GM19238 (cell line): Measurements from ENCODE around the gene CEMP1.
"Not testable (repeated sequence)": the region's sequence is repeated elsewhere in the genome, so short reads cannot be mapped to it uniquely, and the experiment has no call there.

ENCODE experiments used
- DNase-seq: peaks from one replicate; pipeline ENCODE4 v3.0.0; 2011; ENCODE audit warnings: low spot score; ENCODE audit not compliant: insufficient read length

Gene CEMP1

GRCh38 chr16:2537451-2538379 is 6.5 kb upstream of the CEMP1 start, which contains the start of gene PDPK1:
TSS of gene PDPK1 (plus strand) at chr16:2538021. CDS start at chr16:2538113, 92 bp downstream.
- DNase-seq: peak; percentile 94

GRCh38 chr16:2535625-2536013 is 4.4 kb upstream of the CEMP1 start:
- no peak for DNase-seq

GRCh38 chr16:2534335-2534734 is 3.1 kb upstream of the CEMP1 start:
- DNase-seq: not testable (repeated sequence)

- no peak for DNase-seq
Measured at GRCh38 chr16:2533912-2534311, 2.7 kb upstream of the CEMP1 start.

DNA sequence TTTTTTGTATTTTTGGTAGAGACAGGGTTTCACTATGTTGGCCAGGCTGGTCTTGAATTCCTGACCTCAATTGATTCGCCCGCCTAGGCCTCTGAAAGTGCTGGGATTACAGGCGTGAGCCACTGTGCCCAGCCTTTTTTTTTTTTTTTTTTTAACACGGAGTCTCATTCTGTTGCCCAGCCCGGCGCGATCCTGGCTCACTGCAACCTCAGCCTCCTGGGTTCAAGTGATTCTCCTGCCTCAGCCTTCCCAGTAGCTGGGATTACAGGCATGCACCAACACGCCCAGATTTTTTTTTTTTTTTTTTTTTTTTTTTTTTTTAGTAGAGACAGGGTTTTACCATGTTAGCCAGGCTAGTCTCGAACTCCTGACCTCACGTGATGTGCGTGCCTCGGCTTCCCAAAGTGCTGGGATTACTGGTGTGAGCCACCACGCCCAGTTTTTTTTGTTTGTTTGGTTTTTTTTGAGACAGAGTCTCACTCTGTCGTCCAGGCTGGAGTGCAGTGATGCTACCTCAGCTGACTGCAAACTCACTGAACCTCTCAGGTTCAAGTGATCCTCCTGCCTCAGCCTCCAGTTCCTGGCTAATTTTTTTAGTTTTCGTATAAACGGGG is 2.0 kb upstream of the CEMP1 start:
- not testable (repeated sequence) for DNase-seq

- DNase-seq: peak; percentile 51
Measured at GRCh38 chr16:2532494-2533141, 1.4 kb upstream of the CEMP1 start.

GRCh38 chr16:2531696-2532493 is 687 bp upstream of the CEMP1 start:
- DNase-seq: peak; percentile 99

DNA sequence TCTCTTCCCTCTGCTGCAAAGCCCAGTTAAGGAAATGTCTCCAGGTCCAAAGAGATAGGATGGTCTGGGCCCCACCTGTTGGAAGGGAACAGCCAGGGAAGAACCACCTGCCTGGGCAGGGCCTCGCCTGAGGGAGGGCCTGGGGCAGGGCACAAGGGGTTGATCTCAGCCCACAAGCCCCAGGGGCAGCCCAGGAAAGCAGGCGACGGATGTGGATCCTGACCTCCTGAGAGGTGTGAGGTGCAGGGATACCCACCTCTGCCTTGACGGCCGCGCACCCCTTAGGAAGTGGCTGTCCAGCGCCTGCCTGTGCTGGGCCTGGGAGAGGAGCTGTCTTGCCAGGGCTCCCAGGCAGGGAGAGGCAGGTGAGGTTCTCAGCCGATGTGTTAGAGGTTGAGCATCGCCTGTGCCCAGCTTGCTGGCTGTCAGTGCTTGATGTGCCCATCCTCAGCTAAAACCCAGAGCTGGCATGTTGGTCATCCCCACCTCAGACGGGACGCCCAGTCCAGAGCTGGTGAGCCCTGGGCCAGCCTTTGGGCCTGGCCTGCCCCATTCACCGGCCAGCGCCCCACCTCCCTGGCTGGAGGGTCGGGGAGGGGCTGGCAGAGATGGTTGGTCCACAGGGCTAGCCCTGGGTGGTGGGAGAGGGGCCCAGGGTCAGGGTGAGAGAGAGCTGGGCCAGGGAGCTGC is 434 bp downstream of the CEMP1 start:
- DNase-seq: no peak

GRCh38 chr16:2529961-2530628 is 1.1 kb downstream of the CEMP1 start:
- no peak for DNase-seq

GRCh38 chr16:2529061-2529931 is 1.9 kb downstream of the CEMP1 start:
- no peak for DNase-seq

DNA sequence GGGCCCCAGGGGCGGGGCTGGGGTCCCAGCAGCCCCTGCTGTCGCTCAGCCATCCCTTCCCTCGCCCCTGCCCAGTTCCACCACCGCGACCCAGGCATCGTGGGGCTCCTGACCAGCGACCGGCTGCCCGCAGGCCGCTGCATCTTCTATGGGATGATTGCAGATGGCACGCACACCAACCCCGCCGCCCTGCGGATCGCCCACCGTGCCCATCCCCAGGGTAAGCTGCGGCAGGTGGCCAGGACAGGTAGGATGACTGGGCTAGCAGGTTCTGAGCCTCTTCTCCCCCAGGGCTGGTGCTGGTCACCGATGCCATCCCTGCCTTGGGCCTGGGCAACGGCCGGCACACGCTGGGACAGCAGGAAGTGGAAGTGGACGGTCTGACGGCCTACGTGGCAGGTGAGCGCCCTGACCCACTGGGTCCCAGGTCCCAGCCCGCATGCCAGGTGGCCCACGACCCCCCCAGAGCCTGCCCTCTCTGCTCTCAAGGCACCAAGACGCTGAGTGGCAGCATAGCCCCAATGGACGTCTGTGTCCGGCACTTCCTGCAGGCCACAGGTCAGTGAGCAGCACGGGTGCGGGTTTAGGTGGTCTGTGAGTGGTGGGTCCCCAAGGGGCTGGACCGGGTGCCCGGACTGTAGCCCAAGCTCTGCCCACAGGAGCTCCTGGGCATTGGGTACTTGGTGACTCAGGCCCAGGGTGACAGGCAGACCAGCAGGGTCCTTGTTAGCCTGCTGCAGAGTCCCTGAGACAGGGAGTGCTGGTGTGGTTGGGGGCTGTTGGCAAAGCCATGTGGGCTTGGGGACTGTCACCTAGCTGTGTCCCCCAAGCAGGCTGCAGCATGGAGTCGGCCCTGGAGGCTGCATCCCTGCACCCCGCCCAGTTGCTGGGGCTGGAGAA is 2.8 kb downstream of the CEMP1 start:
- DNase-seq: no peak

GRCh38 chr16:2527784-2528100 is 3.5 kb downstream of the CEMP1 start:
- DNase-seq: no peak

DNA sequence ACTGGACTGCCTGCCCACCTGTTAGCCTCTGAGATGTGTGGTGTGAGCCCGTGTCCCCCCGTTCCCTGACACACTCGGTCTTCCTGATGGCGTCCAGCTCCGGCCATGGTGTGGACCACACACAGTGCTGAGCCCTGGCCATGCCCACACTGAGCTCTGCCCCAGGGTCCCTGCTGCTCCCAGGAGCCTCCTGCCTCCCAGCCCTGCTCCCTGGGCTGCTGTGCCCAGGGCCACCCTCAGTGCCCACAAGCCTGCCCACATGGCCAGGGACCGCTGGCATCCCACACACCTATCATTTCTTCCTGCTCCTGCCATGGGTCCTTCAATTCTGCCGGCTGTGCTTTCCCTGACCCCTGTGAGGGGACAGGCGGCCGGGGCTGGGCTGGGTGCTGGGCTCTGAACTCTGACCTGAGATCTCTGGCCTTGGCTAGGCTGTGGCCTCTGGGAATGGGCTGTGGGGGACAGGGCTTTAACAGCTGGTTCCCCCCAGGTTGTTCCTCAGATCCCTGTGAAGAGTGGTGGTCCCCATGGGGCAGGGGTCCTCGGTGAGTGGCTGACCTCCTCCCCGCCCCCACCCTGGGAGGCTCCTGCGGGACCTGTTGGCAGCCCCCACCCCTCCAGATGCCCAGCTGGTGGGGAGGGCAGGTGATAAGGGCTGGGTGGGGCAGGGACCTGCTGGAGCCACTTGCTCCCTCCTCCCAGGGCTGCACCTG is 4.0 kb downstream of the CEMP1 start:
- no peak for DNase-seq

- DNase-seq: no peak
Measured at GRCh38 chr16:2526135-2526534, 5.1 kb downstream of the CEMP1 start.

DNA sequence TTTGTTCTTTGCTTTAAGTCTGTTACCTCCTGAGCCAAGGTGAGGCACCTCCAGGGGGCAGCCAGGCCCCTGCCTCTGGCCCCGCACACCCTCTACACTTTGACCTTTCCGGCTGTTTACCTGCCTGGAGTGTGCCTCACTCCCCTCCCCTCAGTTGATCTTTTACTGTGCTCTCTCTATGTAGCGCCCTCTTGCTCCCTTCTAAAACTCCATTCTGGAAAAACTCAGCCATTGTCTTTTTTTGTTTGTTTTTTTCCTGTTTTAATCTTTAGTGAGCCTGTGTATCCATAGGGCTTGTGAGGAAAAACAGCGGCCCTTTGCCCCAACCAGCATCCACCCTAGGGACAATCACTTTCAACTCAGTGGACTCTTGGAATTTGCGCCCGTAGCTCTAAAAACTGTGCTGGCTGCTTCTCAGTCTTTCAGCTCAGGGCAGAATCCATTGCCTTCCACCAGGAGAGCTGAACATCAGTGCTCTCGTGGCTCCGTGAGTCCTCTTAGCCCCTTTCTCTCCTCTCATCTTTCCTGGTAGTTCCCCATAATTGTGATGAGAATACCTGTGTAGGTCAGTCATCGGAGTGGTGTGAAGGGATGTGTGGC is 6.8 kb downstream of the CEMP1 start:
- no peak for DNase-seq

DNA sequence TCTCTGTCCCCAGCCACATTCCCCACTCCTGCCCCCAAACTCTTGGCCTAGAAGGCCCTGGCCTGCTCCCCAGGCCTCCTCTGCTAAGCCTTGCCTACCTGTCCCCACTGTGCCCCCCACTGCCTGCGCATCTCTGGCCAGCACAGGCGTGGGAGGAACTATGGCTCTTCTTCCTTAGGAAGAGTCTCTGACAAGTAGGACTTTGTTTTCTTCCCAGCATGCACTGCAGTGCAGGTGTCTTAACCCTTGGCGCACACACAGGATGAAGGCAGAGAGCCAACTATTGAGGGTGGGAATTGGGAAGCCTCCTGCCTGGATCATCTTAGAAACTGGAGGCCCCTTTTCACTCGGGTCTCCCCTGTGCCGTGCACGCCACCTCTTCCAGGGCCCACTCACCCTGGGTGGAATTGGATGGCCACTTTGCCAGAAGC is 7.4 kb downstream of the CEMP1 start:
- DNase-seq: no peak
